ENCODE measurements around the gene ACADL. TPM values are rescaled to one million over a fixed set of nuclear protein-coding genes. Genes with fewer than 3 reads are reported as not detected.

The ACADL gene
- total RNA-seq, 1 donor from 2014 or later: not detected

DNA sequence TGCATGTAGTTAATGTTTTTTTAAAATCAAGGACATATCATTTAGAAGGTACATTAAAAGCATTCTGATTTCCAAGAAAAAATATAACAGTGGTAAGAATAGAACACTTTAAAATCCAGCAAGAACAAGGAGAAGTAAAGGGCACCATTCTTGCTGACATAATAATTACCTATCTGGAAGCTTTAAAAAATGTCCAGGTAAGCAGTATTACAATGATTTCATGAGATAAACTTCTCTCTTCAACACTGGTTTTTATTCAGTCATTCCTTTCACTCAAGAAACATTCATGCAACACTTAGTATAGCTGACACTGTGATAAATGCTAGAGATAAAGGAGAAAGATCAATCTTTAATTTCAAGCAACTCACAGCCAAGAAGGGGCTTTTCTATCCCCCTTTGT is 51.2 kb downstream of the ACADL start:
- Histone ChIP-seq H3F3A (ENCODE audit: low read depth) (peaks cover 32% of the 10 kb centered on the region), H3K27me3 (peaks cover 5% of the 10 kb centered on the region), H3K79me2 (ENCODE audit: low read depth) (peaks cover 14% of the 10 kb centered on the region), H3K4me2 (no peak overlapping the region), H3K9ac (no peak overlapping the region), H3K36me3 (no peaks in the 10 kb centered on the region), H3K4me1 (peaks cover 29% of the 10 kb centered on the region), H2AFZ (replicated peaks) (no peak overlapping the region), H3K9me3 (ENCODE audit: low read depth) (no peaks in the 10 kb centered on the region), H3K27ac (no peak overlapping the region), H3K4me3 (no peak overlapping the region), H4K20me1 (ENCODE audit: low read depth) (no peaks in the 10 kb centered on the region)
- H3K4me1 Mint-ChIP-seq: peaks cover 11% of the 10 kb centered on the region
- no peaks in the 10 kb centered on the region for H3K36me3 Mint-ChIP-seq
- H3K4me3 Mint-ChIP-seq: no peak overlapping the region
- H3K27ac Mint-ChIP-seq: no peak overlapping the region
- no peak for TF ChIP-seq EZH2phosphoT487 (IDR thresholded peaks at IDR 0.05)
- TF ChIP-seq, protein P1, sequence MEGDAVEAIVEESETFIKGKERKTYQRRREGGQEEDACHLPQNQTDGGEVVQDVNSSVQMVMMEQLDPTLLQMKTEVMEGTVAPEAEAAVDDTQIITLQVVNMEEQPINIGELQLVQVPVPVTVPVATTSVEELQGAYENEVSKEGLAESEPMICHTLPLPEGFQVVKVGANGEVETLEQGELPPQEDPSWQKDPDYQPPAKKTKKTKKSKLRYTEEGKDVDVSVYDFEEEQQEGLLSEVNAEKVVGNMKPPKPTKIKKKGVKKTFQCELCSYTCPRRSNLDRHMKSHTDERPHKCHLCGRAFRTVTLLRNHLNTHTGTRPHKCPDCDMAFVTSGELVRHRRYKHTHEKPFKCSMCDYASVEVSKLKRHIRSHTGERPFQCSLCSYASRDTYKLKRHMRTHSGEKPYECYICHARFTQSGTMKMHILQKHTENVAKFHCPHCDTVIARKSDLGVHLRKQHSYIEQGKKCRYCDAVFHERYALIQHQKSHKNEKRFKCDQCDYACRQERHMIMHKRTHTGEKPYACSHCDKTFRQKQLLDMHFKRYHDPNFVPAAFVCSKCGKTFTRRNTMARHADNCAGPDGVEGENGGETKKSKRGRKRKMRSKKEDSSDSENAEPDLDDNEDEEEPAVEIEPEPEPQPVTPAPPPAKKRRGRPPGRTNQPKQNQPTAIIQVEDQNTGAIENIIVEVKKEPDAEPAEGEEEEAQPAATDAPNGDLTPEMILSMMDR (IDR thresholded peaks at IDR 0.05): no peak
- TF ChIP-seq EZH2 (IDR thresholded peaks at IDR 0.05): no peak
- DNase-seq (ENCODE audit: low spot score): no peak
- no peaks in the 10 kb centered on the region for H3K9me3 Mint-ChIP-seq
- H3K27me3 Mint-ChIP-seq (ENCODE audit: insufficient read depth, low read depth): peaks cover 2% of the 10 kb centered on the region

DNA sequence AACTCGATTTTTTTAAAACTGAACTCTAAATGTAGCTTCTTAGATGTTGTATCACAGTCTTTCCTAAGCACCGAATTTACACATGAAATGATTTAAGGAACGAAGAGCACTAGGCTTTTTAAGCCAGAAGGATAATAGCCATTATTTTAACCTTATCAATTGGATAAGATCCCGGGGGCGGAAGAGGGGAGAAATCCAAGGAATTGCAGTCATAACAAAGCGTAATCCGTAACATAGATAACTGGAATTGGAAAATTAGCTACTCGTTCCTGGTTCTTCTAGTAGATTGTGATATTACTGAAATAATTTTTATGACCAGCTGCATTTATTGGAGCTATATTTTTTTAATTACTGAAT is 53.0 kb downstream of the ACADL start:
- H3K4me3 Mint-ChIP-seq: peak overlapping the region; percentile 86
- Histone ChIP-seq H2AFZ (replicated peaks) (peak overlapping the region; percentile 83), H3K79me2 (ENCODE audit: low read depth) (peaks cover 33% of the 10 kb centered on the region), H3K27ac (no peak overlapping the region), H3K4me1 (peaks cover 22% of the 10 kb centered on the region), H3K9ac (peak overlapping the region; percentile 1), H3F3A (ENCODE audit: low read depth) (peaks cover 23% of the 10 kb centered on the region), H3K4me3 (peak overlapping the region; percentile 83), H4K20me1 (ENCODE audit: low read depth) (no peaks in the 10 kb centered on the region), H3K9me3 (ENCODE audit: low read depth) (no peaks in the 10 kb centered on the region), H3K4me2 (peak overlapping the region; percentile 89), H3K36me3 (no peaks in the 10 kb centered on the region), H3K27me3 (peaks cover 5% of the 10 kb centered on the region)
- H3K4me1 Mint-ChIP-seq: peaks cover 20% of the 10 kb centered on the region
- peaks cover 2% of the 10 kb centered on the region for H3K27me3 Mint-ChIP-seq (ENCODE audit: insufficient read depth, low read depth)
- peak; percentile 56 for DNase-seq (ENCODE audit: low spot score)
- peak overlapping the region; percentile 54 for H3K27ac Mint-ChIP-seq
- H3K9me3 Mint-ChIP-seq: no peaks in the 10 kb centered on the region
- TF ChIP-seq EZH2phosphoT487 (IDR thresholded peaks at IDR 0.05) (no peak), EZH2 (IDR thresholded peaks at IDR 0.05) (no peak)
- TF ChIP-seq, protein P1 (IDR thresholded peaks at IDR 0.05): no peak
- no peaks in the 10 kb centered on the region for H3K36me3 Mint-ChIP-seq

GRCh38 chr2:210171309-210172218 is 53.7 kb downstream of the ACADL start, which contains the start of gene KANSL1L:
KANSL1L (minus strand) TSS chr2:210171409; CDS start chr2:210154582, 16,827 bp downstream.
- Mint-ChIP-seq H3K36me3 (no peaks in the 10 kb centered on the region), H3K4me3 (peak within 1 kb of the TSS; percentile 95), H3K27ac (peak within 1 kb of the TSS; percentile 90), H3K9me3 (no peaks in the 10 kb centered on the region), H3K27me3 (ENCODE audit: insufficient read depth, low read depth) (peaks cover 2% of the 10 kb centered on the region), H3K4me1 (peaks cover 20% of the 10 kb centered on the region)
- peak within 1 kb of the TSS; percentile 84 for H3K9ac ChIP-seq
- H3K4me2 ChIP-seq: peak within 1 kb of the TSS; percentile 89
- no peak for TF ChIP-seq EZH2 (IDR thresholded peaks at IDR 0.05)
- TF ChIP-seq EZH2phosphoT487 (IDR thresholded peaks at IDR 0.05): no peak
- TF ChIP-seq, protein P1 (IDR thresholded peaks at IDR 0.05): no peak
- H3K9me3 ChIP-seq (ENCODE audit: low read depth): no peaks in the 10 kb centered on the region
- H3K27ac ChIP-seq: peak within 1 kb of the TSS; percentile 96
- H3K36me3 ChIP-seq: no peaks in the 10 kb centered on the region
- peaks cover 23% of the 10 kb centered on the region for H3F3A ChIP-seq (ENCODE audit: low read depth)
- H4K20me1 ChIP-seq (ENCODE audit: low read depth): no peaks in the 10 kb centered on the region
- H3K4me3 ChIP-seq: peak within 1 kb of the TSS; percentile 83
- DNase-seq (ENCODE audit: low spot score): peak; percentile 99
- peaks cover 39% of the 10 kb centered on the region for H3K79me2 ChIP-seq (ENCODE audit: low read depth)
- peaks cover 22% of the 10 kb centered on the region for H3K4me1 ChIP-seq
- peaks cover 5% of the 10 kb centered on the region for H3K27me3 ChIP-seq
- peak within 1 kb of the TSS; percentile 98 for H2AFZ ChIP-seq (replicated peaks)
